BE2C (cell line): ENCODE measurements around the gene PDE2A.

Experiments used
- DNase-seq: peaks from one replicate; pipeline ENCODE4 v3.0.0-alpha.2; 2020
- H3K27me3 ChIP-seq: fragments of 250-450 bp; sonication (Bioruptor Pico); 2 replicates; pipeline ENCODE4 v1.5.1; 2020; ENCODE audit warnings: mild to moderate bottlenecking
- H3K36me3 ChIP-seq: fragments of 250-450 bp; sonication (Bioruptor Pico); 2 replicates; pipeline ENCODE4 v1.5.1; 2020; ENCODE audit warnings: mild to moderate bottlenecking
- H3K4me1 ChIP-seq: fragments of 250-450 bp; sonication (Bioruptor Pico); 2 replicates; pipeline ENCODE4 v1.5.1; 2020
- H3K4me3 ChIP-seq: 2 replicates; pipeline ENCODE4 v1.5.1; 2011; ENCODE audit warnings: low read depth, low read length
- H3K9me3 ChIP-seq: fragments of 250-450 bp; sonication (Bioruptor Pico); 2 replicates; pipeline ENCODE4 v1.5.1; 2020
- CTCF ChIP-seq: IDR thresholded peaks from 2 replicates; pipeline ENCODE4 v1.5.1; 2012; ENCODE audit warnings: mild to moderate bottlenecking, low read depth, low read length

PDE2A gene

GRCh38 chr11:72551571-72551970 lies 122.7 kb downstream of the PDE2A start:
- H3K4me1 ChIP-seq: peaks cover 9% of the 10 kb centered on the region
- no peaks in the 10 kb centered on the region for H3K9me3 ChIP-seq
- no peaks in the 10 kb centered on the region for H3K27me3 ChIP-seq
- no peak for DNase-seq
- TF ChIP-seq CTCF: no peak
- no peak overlapping the region for H3K4me3 ChIP-seq
- no peaks in the 10 kb centered on the region for H3K36me3 ChIP-seq

GRCh38 chr11:72548463-72548862 lies 125.8 kb downstream of the PDE2A start:
- Histone ChIP-seq H3K9me3 (no peaks in the 10 kb centered on the region), H3K27me3 (no peaks in the 10 kb centered on the region), H3K4me1 (peaks cover 31% of the 10 kb centered on the region), H3K4me3 (no peak overlapping the region), H3K36me3 (no peaks in the 10 kb centered on the region)
- no peak for TF ChIP-seq CTCF
- no peak for DNase-seq

GRCh38 chr11:72546866-72547265 lies 127.4 kb downstream of the PDE2A start:
- no peak for DNase-seq
- no peaks in the 10 kb centered on the region for H3K9me3 ChIP-seq
- H3K27me3 ChIP-seq: no peaks in the 10 kb centered on the region
- no peak overlapping the region for H3K4me3 ChIP-seq
- H3K4me1 ChIP-seq: peaks cover 32% of the 10 kb centered on the region
- H3K36me3 ChIP-seq: no peaks in the 10 kb centered on the region
- TF ChIP-seq CTCF: no peak

- Histone ChIP-seq H3K36me3 (no peaks in the 10 kb centered on the region), H3K9me3 (no peaks in the 10 kb centered on the region), H3K27me3 (no peaks in the 10 kb centered on the region), H3K4me1 (peaks cover 30% of the 10 kb centered on the region), H3K4me3 (no peak overlapping the region)
- TF ChIP-seq CTCF: no peak
- DNase-seq: peak; percentile 35
Observed at GRCh38 chr11:72544589-72544988, 129.6 kb downstream of the PDE2A start.

- H3K9me3 ChIP-seq: no peaks in the 10 kb centered on the region
- DNase-seq: peak; percentile 45
- H3K27me3 ChIP-seq: no peaks in the 10 kb centered on the region
- peaks cover 27% of the 10 kb centered on the region for H3K4me1 ChIP-seq
- peak; percentile 39 for TF ChIP-seq CTCF
- H3K4me3 ChIP-seq: no peak overlapping the region
- no peaks in the 10 kb centered on the region for H3K36me3 ChIP-seq
Observed at GRCh38 chr11:72543849-72544542, 130.2 kb downstream of the PDE2A start.

GRCh38 chr11:72541257-72541974 lies 132.8 kb downstream of the PDE2A start:
- Histone ChIP-seq H3K27me3 (no peaks in the 10 kb centered on the region), H3K9me3 (no peaks in the 10 kb centered on the region), H3K4me1 (peaks cover 22% of the 10 kb centered on the region), H3K4me3 (no peak overlapping the region), H3K36me3 (no peaks in the 10 kb centered on the region)
- DNase-seq: no peak
- TF ChIP-seq CTCF: no peak
